ENCODE measurements around the gene LRRC55.

- no peak for TF ChIP-seq FOXP1 (CRISPR knock-in tag; IDR thresholded peaks at IDR 0.05; ENCODE audit: borderline replicate concordance)
- TF ChIP-seq ZNF138 (CRISPR knock-in tag; conservative IDR thresholded peaks at IDR 0.05): no peak
- TF ChIP-seq CREM (CRISPR knock-in tag; IDR thresholded peaks at IDR 0.05): no peak
- no peak for TF ChIP-seq MAX (CRISPR knock-in tag; IDR thresholded peaks at IDR 0.05)
- no peak for TF ChIP-seq SMAD4 (CRISPR knock-in tag; IDR thresholded peaks at IDR 0.05)
- TF ChIP-seq CTCF (IDR thresholded peaks at IDR 0.05): no peak
- no peak for TF ChIP-seq CREB1 (CRISPR knock-in tag; IDR thresholded peaks at IDR 0.05)
- TF ChIP-seq NFYB (CRISPR knock-in tag; conservative IDR thresholded peaks at IDR 0.05; ENCODE audit: low read depth): no peak
Observed at GRCh38 chr11:57153448-57153847, 28.3 kb upstream of the LRRC55 start.

All from WTC11 (cell line).